Fibroblast of pulmonary artery (primary cell): Measurements from ENCODE around the gene ADAMTS8.

Experiments
- DNase-seq: peaks from one replicate; pipeline ENCODE4 v3.0.0-alpha.2; 2010; ENCODE audit warnings: low read depth
- H3K4me3 ChIP-seq: replicated peaks from 2 replicates; pipeline ENCODE4 v1.5.1; 2011; ENCODE audit warnings: low read depth, mild to moderate bottlenecking, control low read depth, low read length, moderate library complexity
- TF ChIP-seq, protein P1 (sequence below): IDR thresholded peaks from 2 replicates; pipeline ENCODE4 v1.5.1; 2011; ENCODE audit warnings: mild to moderate bottlenecking, control low read depth, low read length, inconsistent platforms; ENCODE audit errors: missing control alignments

The ADAMTS8 gene

DNA sequence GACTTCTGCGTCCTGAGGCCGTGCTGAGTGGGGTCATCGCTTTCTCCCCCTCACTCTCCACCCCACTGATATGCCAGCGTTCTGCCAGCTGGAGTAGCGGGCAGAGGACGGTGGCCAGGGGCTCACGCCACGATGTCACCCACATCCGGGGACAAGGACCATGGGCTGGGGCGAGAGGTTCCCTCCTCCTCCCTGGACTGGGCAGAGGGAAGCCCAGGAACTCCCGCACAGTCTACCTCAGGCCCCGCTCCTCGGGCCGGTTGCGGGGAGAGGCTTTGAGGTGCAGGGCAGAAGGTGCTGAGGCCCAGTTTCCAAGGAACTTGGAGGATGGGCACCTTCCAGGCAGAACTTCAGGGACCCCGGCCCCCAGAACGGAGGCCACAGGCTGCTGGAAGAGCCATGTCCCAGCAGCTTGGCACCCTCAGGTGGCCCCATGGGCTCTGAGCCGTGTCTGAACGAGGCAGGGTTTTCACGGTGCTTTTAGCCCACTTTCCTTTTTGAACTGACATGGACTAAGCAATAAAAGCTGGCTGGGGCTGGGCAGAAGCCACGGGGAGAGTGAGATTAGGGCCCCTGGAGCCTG is 45.5 kb upstream of the ADAMTS8 start:
- H3K4me3 ChIP-seq = no peak overlapping the region
- DNase-seq = no peak
- TF ChIP-seq, protein P1, sequence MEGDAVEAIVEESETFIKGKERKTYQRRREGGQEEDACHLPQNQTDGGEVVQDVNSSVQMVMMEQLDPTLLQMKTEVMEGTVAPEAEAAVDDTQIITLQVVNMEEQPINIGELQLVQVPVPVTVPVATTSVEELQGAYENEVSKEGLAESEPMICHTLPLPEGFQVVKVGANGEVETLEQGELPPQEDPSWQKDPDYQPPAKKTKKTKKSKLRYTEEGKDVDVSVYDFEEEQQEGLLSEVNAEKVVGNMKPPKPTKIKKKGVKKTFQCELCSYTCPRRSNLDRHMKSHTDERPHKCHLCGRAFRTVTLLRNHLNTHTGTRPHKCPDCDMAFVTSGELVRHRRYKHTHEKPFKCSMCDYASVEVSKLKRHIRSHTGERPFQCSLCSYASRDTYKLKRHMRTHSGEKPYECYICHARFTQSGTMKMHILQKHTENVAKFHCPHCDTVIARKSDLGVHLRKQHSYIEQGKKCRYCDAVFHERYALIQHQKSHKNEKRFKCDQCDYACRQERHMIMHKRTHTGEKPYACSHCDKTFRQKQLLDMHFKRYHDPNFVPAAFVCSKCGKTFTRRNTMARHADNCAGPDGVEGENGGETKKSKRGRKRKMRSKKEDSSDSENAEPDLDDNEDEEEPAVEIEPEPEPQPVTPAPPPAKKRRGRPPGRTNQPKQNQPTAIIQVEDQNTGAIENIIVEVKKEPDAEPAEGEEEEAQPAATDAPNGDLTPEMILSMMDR = no peak

DNA sequence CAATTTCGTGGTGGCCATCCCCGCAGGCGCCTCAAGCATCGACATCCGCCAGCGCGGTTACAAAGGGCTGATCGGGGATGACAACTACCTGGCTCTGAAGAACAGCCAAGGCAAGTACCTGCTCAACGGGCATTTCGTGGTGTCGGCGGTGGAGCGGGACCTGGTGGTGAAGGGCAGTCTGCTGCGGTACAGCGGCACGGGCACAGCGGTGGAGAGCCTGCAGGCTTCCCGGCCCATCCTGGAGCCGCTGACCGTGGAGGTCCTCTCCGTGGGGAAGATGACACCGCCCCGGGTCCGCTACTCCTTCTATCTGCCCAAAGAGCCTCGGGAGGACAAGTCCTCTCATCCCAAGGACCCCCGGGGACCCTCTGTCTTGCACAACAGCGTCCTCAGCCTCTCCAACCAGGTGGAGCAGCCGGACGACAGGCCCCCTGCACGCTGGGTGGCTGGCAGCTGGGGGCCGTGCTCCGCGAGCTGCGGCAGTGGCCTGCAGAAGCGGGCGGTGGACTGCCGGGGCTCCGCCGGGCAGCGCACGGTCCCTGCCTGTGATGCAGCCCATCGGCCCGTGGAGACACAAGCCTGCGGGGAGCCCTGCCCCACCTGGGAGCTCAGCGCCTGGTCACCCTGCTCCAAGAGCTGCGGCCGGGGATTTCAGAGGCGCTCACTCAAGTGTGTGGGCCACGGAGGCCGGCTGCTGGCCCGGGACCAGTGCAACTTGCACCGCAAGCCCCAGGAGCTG is 44.8 kb upstream of the ADAMTS8 start:
- TF ChIP-seq, protein P1 = no peak
- no peak for DNase-seq
- H3K4me3 ChIP-seq = no peak overlapping the region

DNA sequence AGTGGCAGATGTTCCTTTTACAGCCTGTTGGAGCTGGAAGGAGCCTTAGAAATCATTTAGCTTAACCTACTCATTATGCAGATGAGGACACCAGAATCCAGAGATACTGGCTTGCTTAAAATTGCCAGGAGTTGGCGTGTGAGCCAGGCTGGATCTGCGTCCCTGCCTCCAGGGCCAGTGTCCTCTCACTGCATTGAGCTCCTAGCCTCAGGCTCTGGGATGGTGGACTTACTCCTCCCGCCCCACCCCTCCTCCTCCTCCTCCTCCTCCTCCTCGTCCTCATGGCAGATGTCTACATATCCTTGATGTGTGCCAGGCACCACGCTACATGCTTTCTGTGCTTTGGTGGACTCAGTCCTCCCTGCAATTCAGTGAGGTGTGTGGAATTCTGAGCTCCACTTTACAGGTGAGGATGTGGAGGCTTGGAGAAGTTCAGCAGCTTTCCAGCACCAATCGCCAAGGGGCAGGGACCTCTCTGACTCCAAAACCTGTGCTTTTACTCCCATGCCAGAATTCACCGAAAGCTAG is 44.1 kb upstream of the ADAMTS8 start:
- H3K4me3 ChIP-seq = no peak overlapping the region
- TF ChIP-seq, protein P1 = no peak
- DNase-seq = no peak

DNA sequence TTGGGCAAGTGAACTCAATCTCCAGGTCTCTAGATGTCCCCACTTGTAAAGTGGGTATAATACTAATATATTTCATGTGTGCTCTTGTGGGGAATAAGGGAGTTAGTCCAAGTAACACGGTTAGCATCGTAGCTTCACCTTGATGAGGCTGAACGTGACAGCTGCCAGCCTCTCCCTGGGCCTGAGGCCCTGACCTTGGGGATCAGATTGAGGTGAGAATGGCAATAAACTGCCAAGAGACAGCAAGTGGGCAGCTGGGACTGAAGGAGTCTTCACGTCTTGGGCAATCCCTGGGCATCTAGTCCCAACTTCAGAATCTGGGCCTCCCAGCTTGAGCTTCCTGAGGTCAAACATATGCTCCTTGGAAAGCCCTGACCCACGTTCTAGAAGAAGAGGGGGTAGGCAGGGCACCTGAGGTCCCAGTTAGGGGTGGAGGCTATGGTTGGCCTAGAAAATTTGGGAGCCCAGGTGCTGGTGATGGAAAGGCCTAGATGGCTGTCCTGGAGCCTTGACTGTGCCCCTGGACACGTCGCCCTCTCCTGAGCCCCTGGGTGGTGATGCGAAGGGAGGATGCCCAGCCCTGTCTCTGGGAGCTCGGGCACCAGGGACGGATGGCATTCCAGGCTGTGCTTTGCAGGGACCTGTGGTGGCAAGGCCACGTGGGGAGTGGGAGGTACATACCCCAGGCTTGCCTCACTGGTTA is 43.5 kb upstream of the ADAMTS8 start:
- TF ChIP-seq, protein P1 = no peak
- DNase-seq = no peak
- H3K4me3 ChIP-seq = no peak overlapping the region

DNA sequence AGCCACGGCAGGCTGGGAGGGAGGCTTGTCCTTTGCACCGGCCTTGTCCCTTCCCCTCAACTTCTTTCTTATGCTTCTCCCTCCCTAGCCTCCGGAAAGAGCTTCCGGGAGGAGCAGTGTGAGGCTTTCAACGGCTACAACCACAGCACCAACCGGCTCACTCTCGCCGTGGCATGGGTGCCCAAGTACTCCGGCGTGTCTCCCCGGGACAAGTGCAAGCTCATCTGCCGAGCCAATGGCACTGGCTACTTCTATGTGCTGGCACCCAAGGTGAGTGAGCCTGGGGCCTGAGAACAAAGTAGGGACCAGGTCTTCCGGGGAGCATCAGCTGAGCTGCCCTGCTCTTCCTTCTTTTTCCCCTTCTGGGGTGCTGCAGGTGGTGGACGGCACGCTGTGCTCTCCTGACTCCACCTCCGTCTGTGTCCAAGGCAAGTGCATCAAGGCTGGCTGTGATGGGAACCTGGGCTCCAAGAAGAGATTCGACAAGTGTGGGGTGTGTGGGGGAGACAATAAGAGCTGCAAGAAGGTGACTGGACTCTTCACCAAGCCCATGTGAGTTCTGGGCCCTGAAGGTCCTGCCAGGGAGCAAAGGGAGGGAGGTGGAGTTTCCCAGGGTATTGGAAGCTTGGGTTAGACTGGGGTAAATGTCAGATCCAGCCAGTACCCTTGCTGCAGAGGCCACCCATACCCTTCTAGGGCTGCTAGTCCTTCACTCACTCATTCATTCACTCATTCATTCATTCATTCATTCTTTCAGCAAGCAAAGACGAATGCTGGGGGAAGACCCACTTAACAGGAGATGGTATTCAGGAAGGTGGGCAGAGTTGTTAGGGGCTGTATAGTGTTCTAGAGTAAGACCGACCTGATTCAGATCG is 42.7 kb upstream of the ADAMTS8 start:
- no peak overlapping the region for H3K4me3 ChIP-seq
- TF ChIP-seq, protein P1 = no peak
- no peak for DNase-seq

DNA sequence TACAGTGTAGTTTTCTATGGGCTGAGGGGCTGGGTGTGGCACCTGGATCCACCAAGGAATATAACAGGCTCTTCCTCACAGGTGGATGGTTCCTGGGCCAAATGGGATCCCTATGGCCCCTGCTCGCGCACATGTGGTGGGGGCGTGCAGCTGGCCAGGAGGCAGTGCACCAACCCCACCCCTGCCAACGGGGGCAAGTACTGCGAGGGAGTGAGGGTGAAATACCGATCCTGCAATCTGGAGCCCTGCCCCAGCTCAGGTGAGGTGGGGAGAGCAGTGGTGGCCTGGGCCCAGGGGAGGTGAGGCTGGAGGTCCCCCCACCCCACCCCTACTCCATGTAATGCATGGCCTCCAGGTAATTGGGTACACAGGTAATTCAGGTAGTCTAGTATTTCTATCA is 40.8 kb upstream of the ADAMTS8 start:
- no peak overlapping the region for H3K4me3 ChIP-seq
- TF ChIP-seq, protein P1 = no peak
- no peak for DNase-seq
